DMS53 (cell line): Measurements from ENCODE around the gene TFF3.

ENCODE experiments used
- DNase-seq: peaks from one replicate; lab custom pipeline; 2025; lab: John Stamatoyannopoulos, UW

TFF3 gene

DNA sequence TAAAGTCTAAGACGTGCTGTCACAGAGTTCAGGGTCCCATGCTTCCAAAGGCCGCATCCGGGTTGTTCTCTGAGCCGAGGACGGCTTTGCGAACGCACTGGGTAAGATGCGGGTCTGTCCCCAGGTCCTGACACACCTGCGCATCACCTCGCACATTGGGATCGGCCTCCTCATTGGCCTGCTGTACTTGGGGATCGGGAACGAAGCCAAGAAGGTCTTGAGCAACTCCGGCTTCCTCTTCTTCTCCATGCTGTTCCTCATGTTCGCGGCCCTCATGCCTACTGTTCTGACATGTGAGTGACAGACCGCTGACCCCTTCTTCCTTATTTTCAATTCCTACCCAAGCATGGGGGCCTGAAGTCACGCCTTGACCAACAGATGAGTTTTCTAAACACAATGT is 25.3 kb downstream of the TFF3 start:
- DNase-seq: no peak

DNA sequence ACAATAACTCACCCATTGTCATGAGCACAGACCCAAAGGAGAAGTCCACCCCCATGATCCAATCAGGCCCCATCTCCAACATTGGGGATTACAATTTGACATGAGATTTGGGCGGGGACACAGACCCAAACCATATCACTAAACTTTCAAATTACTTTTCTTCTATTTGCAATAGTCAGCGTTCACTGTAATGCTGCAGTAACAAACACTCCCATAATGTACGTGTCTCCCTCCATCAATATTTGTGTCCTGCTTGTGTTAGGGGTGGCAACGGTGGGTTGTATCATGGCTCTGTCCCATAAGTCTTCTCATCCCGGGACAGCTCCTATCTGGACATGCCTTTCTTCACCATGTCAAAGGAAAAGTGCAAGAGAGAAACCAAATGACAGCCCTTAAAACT is 26.2 kb downstream of the TFF3 start:
- DNase-seq: no peak

DNA sequence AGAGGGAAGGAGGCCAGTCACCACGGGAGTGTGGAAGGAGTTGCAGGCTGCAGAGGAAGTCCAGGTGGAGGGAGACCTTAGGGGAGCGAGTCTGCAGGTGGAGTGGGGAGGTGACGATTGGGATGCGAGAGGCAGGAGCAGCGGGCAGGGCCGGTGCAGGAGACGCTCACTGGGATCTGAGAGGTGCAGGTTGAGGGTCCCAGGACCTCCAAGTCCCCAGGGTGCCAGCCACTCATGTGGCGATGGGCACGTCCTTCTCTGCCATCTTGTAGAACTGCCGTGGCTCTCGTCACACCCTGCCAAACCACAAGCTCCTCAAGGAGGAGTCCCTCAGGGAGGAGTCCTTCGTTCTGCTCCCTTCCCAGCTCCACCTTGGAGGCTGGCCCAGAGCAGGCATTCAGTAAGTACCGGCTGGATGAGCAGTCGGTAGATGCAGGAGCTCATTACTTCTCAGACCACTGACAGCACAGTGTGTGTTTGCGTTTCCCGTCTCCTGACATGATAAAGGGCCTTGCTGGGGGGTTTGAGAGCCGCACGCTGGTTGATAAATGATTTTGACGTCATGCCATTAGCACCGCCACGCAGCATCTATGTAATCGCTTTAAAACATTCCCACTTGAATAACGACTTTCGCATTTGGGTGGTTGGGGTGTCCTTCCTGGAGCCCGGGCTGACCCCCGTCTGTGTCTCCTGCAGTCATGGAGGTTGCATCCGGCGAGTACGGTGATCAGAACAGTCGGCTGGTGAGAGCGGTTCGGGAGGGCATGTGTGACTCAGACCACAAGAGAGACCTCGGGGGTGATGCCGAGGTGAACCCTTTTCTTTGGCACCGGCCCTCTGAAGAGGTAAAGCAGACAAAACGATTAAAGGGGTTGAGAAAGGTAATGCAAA is 27.8 kb downstream of the TFF3 start:
- no peak for DNase-seq

DNA sequence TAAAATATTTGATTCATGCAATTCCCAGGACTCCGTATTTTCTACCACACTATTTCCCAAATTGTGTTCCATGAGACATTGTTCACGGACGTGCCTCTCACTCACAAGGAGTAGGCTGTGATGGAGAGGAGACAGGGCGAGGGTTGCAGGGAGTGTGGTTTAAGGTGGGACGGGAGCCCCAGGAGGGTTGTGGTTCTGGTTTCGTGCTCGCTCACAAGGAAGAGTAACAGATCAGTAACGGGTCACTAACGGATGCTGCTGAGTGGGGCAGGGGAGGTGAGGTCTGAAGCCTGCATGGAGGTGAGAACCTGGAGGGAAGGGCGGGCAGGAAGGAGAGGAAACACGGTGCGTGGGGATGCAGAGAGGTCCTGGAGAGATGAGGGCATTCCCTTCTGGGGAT is 28.8 kb downstream of the TFF3 start:
- no peak for DNase-seq

DNA sequence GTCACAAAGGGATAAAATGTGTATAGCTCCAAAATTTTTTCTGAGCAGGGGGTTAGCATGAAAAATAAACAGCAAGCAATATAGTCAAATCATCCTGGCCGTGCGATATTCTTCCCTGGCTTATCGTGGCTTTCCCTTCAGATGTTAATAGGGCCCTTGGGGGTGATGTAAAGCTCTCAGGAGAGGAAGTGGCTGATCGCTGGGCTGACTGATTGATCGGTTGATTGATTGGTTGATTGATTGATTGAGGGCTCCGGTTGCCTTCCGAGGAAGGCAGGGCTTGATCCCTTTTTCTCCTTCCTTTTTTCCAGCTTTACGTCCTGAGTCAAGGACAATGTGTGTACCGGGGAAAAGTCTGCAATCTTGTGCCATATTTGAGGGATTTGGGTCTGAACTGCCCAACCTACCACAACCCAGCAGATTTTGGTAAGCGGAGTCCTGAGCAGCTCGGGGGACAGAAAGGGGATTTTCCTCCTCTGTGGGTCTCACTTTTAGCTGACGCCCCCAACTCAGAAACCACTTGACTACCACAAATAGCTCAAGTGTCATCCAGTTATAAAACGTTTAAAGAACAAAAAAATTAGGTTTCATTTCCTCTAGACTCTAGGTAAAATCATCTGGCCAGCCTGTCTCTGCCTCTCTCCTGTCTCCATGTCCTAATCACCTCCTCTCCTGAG is 29.5 kb downstream of the TFF3 start:
- DNase-seq: no peak

DNA sequence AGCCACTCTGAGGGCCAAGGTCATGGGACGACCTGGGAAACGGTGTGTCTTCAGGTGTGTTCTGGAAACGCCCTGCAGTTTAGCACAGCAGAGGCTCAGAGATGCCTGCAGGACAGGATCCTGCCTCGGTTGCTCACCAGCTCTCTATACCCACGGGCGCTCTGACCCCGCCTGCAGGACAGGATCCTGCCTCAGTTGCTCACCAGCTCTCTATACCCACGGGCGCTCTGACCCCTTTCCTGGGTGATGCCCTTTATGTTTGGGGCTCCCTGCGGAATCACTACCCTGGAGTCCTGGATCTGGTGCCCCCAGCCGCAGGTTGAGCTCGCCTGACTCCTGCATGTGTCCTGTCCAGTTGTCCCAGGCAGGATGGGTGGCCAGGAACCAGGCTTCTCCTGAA is 32.5 kb downstream of the TFF3 start:
- DNase-seq: no peak

DNA sequence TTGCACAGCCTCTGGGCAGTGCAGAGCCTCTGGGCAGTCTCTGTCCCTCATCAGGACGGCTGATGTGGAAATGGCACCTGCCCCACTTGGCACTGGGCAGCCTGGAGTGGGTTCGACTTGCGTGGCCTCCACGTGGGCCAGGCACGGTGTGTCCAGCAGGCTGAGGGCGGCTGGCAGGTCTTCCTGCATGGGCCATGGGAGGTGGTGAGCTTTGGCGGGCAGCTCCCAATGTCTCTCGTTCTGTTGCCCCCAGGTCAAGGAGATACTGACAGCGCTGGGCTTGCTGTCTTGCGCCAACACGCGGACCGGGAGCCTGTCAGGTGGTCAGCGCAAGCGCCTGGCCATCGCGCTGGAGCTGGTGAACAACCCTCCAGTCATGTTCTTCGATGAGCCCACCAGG is 33.2 kb downstream of the TFF3 start:
- DNase-seq: no peak

DNA sequence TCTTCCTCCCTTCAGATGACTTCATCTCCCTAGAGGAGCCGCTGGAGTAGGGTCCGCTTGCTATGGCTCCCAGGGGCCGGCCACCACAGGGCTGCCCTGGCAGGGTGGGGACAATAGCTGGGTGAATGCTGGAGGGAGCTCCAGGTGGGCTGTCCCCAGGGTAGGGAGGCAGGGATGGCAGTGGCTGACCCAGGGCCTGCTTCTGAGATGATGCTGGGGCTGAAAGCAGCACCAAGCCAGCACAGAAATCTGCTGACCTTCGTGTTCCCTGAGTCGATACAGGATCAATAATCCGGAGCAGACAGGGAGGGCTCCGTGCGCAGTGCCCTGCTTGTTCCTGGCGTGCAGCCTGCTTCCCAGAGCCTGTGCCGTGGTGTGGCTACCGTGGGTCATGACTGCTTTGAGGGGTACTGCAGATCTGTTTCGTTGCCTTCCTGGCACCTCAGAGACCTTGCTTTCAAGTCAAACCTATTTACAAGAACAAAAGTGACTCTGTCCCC is 34.0 kb downstream of the TFF3 start:
- DNase-seq: no peak

DNA sequence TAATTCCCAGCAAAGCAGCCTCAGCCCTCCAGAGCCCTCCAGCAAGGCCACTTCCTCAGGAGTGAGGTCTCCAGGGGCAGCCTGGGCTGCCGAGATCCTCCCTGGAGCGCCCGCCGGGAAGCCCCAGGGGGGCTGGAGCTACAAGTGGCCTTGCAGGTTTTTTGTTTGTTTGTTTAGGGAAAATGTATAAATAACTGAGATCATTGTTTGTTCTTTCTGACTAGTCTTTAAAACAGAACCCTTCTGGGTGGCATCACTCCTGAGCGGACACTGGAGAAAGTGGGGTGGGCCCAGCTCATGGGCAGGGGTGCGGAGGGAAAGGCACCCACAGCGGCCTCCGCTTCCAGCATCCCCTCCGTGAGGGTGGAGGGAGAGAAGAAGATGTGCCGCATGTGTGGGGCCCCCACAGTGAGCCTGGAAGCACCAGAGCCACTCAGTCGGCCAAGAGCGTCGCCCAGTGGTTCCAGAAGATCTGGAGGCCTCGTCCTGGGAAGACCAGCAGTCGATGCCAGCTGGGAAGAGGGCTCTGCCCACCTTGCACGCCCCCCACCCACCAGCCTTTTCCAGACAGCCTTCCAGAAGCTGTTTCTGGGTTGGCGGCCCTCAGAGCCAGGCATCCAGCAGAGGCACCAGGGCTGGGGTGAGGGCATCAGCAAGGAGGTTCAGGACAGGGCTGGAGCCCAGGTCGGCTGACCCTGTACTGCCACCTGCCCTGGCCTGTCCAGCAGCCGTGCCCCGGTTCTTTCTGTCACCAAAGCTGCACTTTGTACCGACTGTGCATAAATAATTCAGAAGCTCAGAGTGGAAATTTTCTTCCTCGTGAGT is 34.6 kb downstream of the TFF3 start:
- DNase-seq: no peak

DNA sequence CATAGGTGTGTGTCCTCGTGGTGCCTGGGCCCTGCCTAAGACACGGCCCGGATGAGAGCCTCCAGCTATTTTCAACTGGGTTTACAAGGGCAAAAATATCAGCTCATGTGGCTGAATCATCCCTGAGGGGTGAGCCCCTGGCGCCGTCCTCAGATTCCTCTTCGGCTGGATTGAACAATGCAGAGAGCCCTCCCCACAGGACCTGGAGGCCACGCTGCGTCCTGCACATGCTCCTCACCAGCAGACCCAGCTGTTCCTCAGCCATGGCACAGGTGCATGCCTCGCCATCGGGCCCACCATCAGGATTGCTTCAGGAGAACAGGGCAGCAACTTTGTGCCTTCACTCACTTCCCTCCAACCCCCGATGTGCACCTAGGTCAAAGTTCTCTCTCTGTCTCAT is 35.3 kb downstream of the TFF3 start:
- no peak for DNase-seq

DNA sequence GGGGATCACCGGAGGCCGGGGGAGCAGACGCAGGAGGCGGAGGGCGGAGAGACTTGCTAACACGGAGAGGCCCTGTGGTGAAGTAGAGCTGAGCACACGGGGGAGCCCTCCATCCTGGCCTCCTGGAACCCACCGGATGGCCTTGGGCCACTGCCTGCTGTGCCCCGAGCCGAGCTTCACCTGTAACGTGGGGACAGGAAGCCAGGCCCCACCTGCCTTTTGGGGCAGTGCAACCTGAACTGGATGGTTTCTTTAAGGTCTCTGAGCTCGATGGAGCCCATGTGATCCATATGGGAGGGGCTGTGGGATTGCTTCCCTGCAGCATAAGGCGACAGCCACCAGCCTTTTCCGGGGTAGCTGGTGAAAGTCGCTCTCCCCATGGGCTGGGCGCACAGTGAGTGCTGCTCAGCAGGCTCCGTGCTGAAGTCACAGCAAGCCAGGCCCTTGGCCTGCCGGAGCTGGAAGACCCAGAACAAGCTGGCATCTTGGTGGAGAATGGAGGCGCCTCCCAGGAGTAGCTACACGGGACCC is 35.8 kb downstream of the TFF3 start:
- no peak for DNase-seq

DNA sequence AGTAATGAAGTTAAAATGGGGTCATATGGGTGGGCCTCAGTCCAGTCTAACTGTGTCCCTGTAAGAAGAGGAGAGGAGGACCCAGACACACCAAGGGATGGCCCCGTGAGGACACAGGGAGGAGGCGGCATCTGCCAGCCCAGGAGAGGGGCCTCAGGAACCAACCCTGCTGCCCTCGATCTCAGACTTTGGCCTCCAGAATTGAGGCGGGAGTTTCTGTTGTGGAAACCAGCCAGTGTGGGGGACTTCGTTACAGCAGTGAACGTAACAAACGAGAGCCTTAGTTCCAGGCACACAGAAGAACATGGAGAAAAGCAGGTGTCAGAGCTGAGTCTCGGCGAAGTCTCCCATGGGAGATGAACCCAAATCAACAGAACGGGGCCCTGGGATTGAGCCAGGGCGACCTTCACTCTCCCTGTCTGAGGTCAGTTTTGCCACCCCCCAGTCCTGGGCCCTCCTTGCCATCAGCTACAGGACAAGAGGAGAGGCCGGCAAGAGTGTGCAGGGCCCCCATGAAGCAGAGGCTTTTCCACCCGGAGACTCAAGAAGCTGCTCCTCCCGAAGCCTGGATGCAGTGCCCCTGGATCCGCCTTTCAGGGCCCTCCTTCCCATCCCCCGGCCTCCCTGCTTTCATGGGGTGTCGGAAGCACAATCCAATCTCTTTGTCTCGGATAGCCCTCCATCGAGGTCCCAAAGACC is 36.6 kb downstream of the TFF3 start:
- no peak for DNase-seq

DNA sequence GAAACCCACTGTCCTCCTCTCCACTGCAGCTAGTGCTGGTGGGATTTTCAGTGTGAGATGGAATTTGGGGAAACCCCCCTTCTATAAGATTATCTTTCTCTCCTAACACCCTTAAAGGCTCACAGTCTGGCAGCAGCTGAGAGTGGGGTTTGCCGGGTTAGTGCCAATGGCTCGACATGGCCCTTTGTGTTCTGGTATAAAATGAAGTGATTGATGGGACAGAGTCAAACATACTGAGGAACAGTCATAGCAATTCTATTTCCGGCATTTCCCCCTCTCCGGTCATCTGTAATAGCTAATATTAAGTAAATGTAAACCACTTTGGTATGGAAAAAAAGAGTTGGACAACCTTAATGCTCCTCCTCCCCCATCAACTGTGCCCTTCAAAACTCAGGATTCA is 37.6 kb downstream of the TFF3 start:
- no peak for DNase-seq

DNA sequence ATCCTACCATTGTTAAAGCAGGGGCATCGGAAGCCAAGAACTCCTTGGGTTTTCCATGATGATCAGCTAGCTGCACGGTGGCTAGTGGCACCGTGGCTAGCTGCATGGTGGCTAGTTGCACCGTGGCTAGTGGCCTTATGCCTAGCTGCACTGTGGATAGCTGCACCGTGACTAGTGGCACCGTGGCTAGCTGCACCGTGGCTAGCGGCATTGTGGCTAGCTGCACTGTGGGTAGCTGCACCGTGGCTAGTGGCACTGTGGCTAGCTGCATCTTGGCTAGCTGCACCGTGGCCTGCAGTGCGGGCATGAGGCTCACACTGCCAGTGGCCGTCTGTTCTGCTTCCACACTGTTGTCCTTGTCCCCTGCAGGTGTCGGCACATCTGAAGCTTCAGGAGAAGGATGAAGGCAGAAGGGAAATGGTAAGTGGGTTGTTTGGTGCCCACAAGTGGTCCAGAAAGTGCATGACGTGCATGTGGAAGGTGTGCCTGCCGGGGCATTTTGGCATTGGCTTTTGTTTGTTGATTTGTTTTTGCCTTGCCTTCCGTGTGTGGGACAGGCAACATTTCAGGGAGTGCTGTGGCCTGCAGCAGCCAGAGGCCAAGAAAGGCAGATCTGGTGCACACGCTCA is 38.6 kb downstream of the TFF3 start:
- DNase-seq: no peak

DNA sequence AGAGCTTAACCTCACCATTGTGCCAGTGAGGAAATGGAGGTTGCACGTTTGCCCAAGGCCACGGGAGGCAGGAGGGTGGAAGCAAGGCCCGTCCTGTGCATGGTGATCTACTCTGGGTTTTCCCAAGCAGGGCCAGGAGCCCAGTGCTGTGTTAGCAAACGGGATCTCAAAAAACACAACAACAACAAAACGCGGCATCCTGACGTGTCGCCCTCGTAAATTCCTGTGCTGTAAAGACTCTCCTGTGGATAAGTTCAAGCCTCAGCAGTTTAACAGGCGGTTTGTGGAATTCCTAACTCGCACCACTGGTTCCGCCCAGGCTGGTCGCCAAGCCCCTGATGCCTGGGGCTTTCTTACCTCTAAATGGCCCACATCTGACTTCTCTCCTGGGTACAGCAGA is 39.1 kb downstream of the TFF3 start:
- no peak for DNase-seq

DNA sequence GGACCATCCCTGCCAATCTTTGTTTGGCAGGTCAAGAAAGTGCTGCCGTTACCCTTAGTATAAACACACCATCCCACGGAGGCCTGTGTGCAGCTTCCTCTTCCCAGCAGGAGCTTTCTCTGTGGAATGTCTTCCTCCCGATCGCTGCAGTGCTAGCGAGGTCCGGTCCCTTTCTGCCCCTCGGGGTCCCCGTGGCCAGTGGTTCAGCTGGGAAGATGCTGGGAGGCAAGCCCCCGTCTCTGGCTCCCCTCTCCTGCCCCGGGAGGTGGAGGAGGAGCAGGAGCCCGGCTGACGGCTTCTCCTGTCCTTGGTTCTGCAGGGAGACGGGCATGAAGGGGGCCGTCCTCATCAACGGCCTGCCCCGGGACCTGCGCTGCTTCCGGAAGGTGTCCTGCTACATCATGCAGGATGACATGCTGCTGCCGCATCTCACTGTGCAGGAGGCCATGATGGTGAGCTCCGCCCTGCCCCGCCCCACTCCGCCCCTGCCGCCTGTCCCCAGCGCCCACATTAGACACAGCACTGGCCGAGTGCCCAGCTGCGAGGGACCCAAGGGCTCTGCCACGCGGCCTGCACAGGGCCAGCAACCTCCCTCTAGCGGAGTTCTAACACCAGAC is 42.1 kb downstream of the TFF3 start:
- DNase-seq: no peak

DNA sequence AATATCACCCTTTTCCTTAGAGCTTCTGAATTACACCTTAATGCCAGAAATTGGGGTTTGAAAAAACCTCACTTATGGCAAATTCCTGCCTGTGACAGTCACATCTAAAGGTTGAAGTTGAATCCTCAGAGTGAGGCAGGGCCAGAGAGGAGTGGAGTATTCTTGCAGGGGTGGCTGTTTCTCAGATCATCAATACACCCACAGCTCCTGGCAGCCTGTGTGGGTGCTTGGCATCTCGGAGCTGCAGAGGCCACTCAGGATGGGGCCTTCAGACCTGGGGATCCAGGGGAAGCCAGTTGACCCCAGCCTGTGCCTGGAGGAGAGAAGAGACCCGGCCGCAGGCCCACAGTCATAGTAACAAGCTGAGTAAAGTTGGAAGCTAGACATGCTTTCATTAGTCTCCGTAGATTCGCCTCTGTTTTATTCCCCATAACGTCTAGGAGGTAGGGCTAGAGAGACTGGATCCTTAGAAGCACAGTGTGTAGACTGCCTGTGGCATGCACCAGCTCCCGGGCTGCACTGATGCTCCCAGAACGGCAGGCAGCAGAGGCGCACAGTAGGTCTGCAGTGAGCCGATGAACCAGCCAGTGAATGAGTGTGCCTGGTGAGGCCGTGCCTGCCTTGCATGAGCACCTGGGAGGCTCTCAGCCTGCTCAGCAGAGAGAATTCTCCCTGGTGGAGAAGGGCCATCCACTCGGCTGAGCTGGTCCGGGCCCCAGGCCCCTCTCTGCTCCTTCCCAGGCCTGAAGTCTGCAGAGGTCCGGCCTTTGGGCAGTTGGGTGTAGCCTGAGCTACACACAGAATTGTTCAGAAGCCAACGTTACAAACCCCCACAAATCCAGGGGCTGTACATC is 42.9 kb downstream of the TFF3 start:
- no peak for DNase-seq

DNA sequence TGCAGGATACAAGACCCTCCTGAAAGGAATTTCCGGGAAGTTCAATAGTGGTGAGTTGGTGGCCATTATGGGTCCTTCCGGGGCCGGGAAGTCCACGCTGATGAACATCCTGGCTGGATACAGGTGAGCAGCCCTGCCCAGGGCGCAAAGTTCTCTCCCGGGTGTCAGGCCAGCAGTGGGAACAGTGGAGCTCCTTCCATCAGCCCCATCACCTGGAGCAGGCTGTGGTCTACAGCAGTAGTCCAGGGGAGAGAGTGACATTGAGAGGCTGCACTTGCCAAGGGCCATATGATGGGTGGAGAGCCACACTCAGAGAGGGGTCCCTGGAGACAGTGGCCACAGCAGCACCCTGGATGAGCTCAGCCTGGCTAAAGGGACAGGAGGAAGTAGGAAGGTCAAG is 44.1 kb downstream of the TFF3 start:
- no peak for DNase-seq

DNA sequence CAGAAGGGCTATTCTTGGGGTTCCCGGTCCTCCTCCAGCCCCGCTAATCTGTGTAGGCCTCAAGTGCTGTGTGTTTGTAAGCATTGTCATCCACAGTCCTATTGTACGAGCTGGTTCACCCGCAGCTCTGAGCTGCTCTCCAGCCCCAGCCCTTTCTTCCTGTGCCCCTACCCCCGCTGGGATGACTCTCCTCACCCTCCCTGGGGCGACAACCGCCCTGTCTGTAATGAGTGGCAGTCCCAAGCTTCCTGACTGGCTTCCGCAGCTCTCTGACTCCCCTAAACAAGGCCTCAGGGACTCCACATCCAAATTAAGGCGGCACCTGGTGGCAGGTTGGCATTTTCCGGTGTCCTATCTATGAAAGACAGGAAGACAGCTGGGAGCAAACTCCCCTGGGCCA is 45.8 kb downstream of the TFF3 start:
- DNase-seq: no peak
